DND-41 (cell line): ENCODE data around the gene CLCN3.

ENCODE experiments used
- ATAC-seq: fragments of 200-7000 bp; cut with Tn5 transposase; 3 replicates; pipeline ENCODE4 v1.9.1; 2021; ENCODE audit warnings: low read depth; ENCODE audit not compliant: insufficient read depth
- DNase-seq: peaks from one replicate; pipeline ENCODE4 v3.0.0-alpha.2; 2020
- H2AFZ ChIP-seq: 2 replicates; pipeline ENCODE4 v1.6.0; 2012; ENCODE audit warnings: low read depth, low read length
- H3K27ac ChIP-seq: 2 replicates; pipeline ENCODE4 v1.5.1; 2012; ENCODE audit warnings: low read length, inconsistent platforms
- H3K27me3 ChIP-seq: fragments of 200-600 bp; sonication (generic); 2 replicates; pipeline ENCODE4 v1.6.0; 2012; ENCODE audit warnings: low read length, mild to moderate bottlenecking, inconsistent platforms; ENCODE audit not compliant: insufficient read depth, poor library complexity
- H3K36me3 ChIP-seq: 2 replicates; pipeline ENCODE4 v1.5.1; 2012; ENCODE audit warnings: low read length, inconsistent platforms; ENCODE audit not compliant: insufficient read depth
- H3K4me1 ChIP-seq: 2 replicates; pipeline ENCODE4 v1.5.1; 2012; ENCODE audit warnings: mild to moderate bottlenecking, low read length; ENCODE audit not compliant: insufficient read depth
- H3K4me2 ChIP-seq: 2 replicates; pipeline ENCODE4 v1.6.0; 2012; ENCODE audit warnings: mild to moderate bottlenecking, moderate library complexity, low read length, inconsistent platforms; ENCODE audit not compliant: insufficient read depth
- H3K4me3 ChIP-seq, 2 experiments: fragments of 200-600 bp in 1 of 2; shearing (Covaris generic) in 1 of 2; 2 replicates each; pipeline ENCODE4 v1.5.1; 2012 to 2016; ENCODE audit warnings: inconsistent platforms in 2 of 2, low read length in 2 of 2, mild to moderate bottlenecking in 2 of 2, low read depth in 1 of 2, moderate library complexity in 1 of 2
- H3K79me2 ChIP-seq: 2 replicates; pipeline ENCODE4 v1.6.0; 2012; ENCODE audit warnings: low read length, inconsistent platforms; ENCODE audit not compliant: insufficient read depth
- H3K9ac ChIP-seq: 2 replicates; pipeline ENCODE4 v1.6.0; 2012; ENCODE audit warnings: low read depth, mild to moderate bottlenecking, inconsistent platforms, low read length, moderate library complexity
- H3K9me3 ChIP-seq: 2 replicates; pipeline ENCODE4 v1.5.1; 2012; ENCODE audit warnings: low read length, moderate library complexity, mild to moderate bottlenecking, inconsistent platforms; ENCODE audit not compliant: insufficient read depth, severe bottlenecking
- H4K20me1 ChIP-seq: 2 replicates; pipeline ENCODE4 v1.6.0; 2012; ENCODE audit warnings: low read length; ENCODE audit not compliant: insufficient read depth
- EZH2 ChIP-seq: IDR thresholded peaks from 3 replicates; pipeline ENCODE4 v1.6.1; 2012; ENCODE audit warnings: borderline replicate concordance, low read depth, mild to moderate bottlenecking, moderate library complexity, low read length, inconsistent platforms; ENCODE audit not compliant: severe bottlenecking
- TF ChIP-seq, protein P1 (sequence below): IDR thresholded peaks from 2 replicates; pipeline ENCODE4 v1.5.1; 2012; ENCODE audit warnings: borderline replicate concordance, low read length, moderate library complexity, mild to moderate bottlenecking; ENCODE audit not compliant: poor library complexity, severe bottlenecking; ENCODE audit errors: extremely low read depth

CLCN3 gene

DNA sequence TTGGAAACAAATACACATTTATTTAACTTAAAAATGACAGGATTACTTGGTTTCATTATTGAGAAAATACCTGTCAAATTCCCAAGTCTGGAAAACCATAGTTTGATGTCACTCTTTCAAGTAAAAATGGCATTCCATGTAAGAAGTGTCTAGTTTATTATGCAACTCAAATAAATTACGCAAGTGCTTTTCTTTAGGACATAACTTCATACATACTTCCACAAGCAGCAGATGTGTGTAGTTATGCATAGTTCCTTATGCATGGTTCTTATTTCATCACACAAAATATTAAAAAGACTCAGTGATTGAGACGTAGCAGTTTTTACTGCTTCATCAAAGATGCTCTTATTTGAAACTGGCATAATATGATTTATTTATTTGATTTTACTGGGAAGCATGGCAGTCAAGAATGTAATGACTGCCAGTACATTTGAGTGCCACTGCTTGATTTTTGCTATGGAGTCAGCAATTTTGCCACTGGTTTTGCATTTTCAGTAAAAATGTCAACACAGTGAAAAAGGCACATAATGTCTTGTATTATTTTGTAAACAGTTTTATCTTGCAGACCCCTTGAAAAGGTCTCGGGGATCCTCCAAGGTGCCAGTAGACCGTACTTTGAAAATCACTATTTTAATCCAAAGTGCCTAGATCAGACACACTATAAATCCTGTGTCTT, 62.1 kb downstream of the CLCN3 start:
- no peak for ATAC-seq
- no peak for DNase-seq
- no peak for TF ChIP-seq EZH2
- TF ChIP-seq, protein P1, sequence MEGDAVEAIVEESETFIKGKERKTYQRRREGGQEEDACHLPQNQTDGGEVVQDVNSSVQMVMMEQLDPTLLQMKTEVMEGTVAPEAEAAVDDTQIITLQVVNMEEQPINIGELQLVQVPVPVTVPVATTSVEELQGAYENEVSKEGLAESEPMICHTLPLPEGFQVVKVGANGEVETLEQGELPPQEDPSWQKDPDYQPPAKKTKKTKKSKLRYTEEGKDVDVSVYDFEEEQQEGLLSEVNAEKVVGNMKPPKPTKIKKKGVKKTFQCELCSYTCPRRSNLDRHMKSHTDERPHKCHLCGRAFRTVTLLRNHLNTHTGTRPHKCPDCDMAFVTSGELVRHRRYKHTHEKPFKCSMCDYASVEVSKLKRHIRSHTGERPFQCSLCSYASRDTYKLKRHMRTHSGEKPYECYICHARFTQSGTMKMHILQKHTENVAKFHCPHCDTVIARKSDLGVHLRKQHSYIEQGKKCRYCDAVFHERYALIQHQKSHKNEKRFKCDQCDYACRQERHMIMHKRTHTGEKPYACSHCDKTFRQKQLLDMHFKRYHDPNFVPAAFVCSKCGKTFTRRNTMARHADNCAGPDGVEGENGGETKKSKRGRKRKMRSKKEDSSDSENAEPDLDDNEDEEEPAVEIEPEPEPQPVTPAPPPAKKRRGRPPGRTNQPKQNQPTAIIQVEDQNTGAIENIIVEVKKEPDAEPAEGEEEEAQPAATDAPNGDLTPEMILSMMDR = no peak

DNA sequence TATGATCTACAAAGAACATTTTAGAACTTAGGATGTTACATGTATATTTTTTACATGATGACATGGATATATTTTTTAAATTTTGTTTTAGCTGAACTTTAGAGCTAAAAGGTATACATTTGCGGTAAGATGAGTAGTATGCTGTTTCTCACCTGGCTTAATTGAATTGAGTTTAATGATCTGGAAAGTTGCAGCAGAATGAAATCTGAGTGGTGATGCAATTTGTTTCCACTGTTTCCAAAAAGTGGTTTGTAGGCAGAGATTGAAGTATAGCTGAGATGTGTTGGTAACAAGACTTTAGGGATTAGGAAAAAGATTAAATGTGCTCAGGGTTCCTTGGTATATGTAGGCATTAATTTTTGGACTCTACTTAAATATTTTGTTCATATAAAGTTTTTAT, 69.3 kb downstream of the CLCN3 start:
- no peak overlapping the region for H3K4me2 ChIP-seq

More for the DNA sequence above, 62.1 kb downstream of the CLCN3 start:
- no peaks in the 10 kb centered on the region for H3K4me1 ChIP-seq
- peaks cover 10% of the 10 kb centered on the region; the same call in 1 of the 2 replicates for H3K36me3 ChIP-seq
- H3K79me2 ChIP-seq = no peaks in the 10 kb centered on the region
- H3K4me2 ChIP-seq = no peak overlapping the region
- H4K20me1 ChIP-seq = no peaks in the 10 kb centered on the region
- H3K27me3 ChIP-seq = no peaks in the 10 kb centered on the region
- H3K27ac ChIP-seq = no peak overlapping the region
- H2AFZ ChIP-seq = no peak overlapping the region
- no peaks in the 10 kb centered on the region for H3K9me3 ChIP-seq
- H3K9ac ChIP-seq = no peak overlapping the region
- no peak overlapping the region for H3K4me3 ChIP-seq

DNA sequence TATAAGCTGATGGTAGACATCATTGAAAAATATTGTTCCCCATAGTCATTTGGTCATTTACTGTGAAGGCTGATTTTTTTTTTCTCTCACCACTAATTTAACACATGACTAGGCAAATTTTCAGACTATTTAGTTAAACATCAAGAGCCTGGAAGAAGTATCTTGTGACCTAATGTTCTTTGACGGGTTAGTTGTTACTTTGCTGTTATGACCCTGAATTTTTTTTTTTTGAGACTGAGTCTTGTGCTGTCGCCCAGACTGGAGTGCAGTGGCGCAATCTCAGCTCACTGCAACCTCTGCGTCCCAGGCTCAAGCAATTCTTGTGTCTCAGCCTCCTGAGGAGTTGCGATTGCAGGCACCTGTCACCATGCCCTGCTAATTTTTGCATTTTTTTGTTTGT, 70.4 kb downstream of the CLCN3 start:
- Histone ChIP-seq H2AFZ (no peak overlapping the region), H3K4me1 (no peaks in the 10 kb centered on the region), H3K27ac (no peak overlapping the region), H3K9ac (no peak overlapping the region), H4K20me1 (no peaks in the 10 kb centered on the region), H3K27me3 (no peaks in the 10 kb centered on the region), H3K36me3 (peaks cover 26% of the 10 kb centered on the region; the same call in 1 of the 2 replicates), H3K9me3 (no peaks in the 10 kb centered on the region), H3K4me2 (no peak overlapping the region), H3K4me3 (no peak overlapping the region), H3K79me2 (no peaks in the 10 kb centered on the region)
- TF ChIP-seq, protein P1 = no peak
- TF ChIP-seq EZH2 = no peak
- ATAC-seq (no peak), DNase-seq (no peak)

More for the DNA sequence above, 69.3 kb downstream of the CLCN3 start:
- Histone ChIP-seq H2AFZ (no peak overlapping the region), H3K4me1 (no peaks in the 10 kb centered on the region), H3K4me3 (no peak overlapping the region), H3K9me3 (no peaks in the 10 kb centered on the region), H3K36me3 (peaks cover 26% of the 10 kb centered on the region; the same call in 1 of the 2 replicates), H3K27me3 (no peaks in the 10 kb centered on the region), H3K79me2 (no peaks in the 10 kb centered on the region), H3K9ac (no peak overlapping the region), H3K27ac (no peak overlapping the region), H4K20me1 (no peaks in the 10 kb centered on the region)
- ATAC-seq = no peak
- DNase-seq = no peak
- TF ChIP-seq, protein P1 = no peak
- TF ChIP-seq EZH2 = no peak
